Activated CD4-positive, alpha-beta memory T cell treated with anti-CD3 and anti-CD28 coated beads for 36 hours (primary cell): Measurements from ENCODE around the gene IL34. TPM values are rescaled to one million over a fixed set of nuclear protein-coding genes. Genes with fewer than 3 reads are reported as not detected.
"Not testable (repeated sequence)": the region's sequence is repeated elsewhere in the genome, so short reads cannot be mapped to it uniquely, and the experiment has no call there.

ENCODE experiments used
- CTCF ChIA-PET: fragments of 350-600 bp; sonication (Branson Sonifier 250); formaldehyde crosslinking; loops from one replicate; lab custom pipeline; 2021; ENCODE audit warnings: antibody characterized with exemption, inconsistent platforms; lab: Charles Lee
- POLR2A ChIA-PET: fragments of 350-600 bp; sonication (Branson Sonifier 250); formaldehyde crosslinking; loops from one replicate; lab custom pipeline; 2021; ENCODE audit warnings: antibody characterized with exemption; lab: Charles Lee
- DNase-seq: peaks from one replicate; pipeline ENCODE4 v3.0.0-alpha.2; 2020
- H3K27ac Mint-ChIP-seq: one replicate; pipeline ENCODE4 v1.8.0; 2021; ENCODE audit warnings: mixed read lengths
- H3K27me3 Mint-ChIP-seq: one replicate; pipeline ENCODE4 v1.8.0; 2021; ENCODE audit warnings: mixed read lengths
- H3K36me3 Mint-ChIP-seq: one replicate; pipeline ENCODE4 v1.8.0; 2021; ENCODE audit warnings: mixed read lengths
- H3K4me1 Mint-ChIP-seq: one replicate; pipeline ENCODE4 v1.8.0; 2021; ENCODE audit warnings: low read depth, mixed read lengths
- H3K4me3 Mint-ChIP-seq: one replicate; pipeline ENCODE4 v1.8.0; 2021; ENCODE audit warnings: mild to moderate bottlenecking, mixed read lengths
- H3K9me3 Mint-ChIP-seq: one replicate; pipeline ENCODE4 v1.8.0; 2021; ENCODE audit warnings: mixed read lengths
- intact Hi-C: fragments of 100-400 bp; cut with micrococcal nuclease; formaldehyde crosslinking; loops from one replicate; pipeline ENCODE4 v1.15.1; 2023
- total RNA-seq, 2 experiments: library from RNA; stranded (reverse); gene quantifications; one replicate each; pipeline ENCODE4 v1.2.3, GENCODE V29; 2021

Gene IL34
- total RNA-seq, 2 experiments from 2014 or later, result not detected

- H3K4me3 Mint-ChIP-seq, result no peak overlapping the region
- POLR2A ChIA-PET, result no interaction called here
- DNase-seq, result no peak
- no peaks in the 10 kb centered on the region for H3K36me3 Mint-ChIP-seq
- H3K27me3 Mint-ChIP-seq, result no peaks in the 10 kb centered on the region
- no peaks in the 10 kb centered on the region for H3K9me3 Mint-ChIP-seq
- intact Hi-C loops, result no loop called here
- no peaks in the 10 kb centered on the region for H3K4me1 Mint-ChIP-seq
- H3K27ac Mint-ChIP-seq, result no peak overlapping the region
- CTCF ChIA-PET, result interaction anchor here (1.1 kb wide), 1 partner anchor 9 kb away, joined by 4 read pairs; no protein-coding TSS in a partner anchor
Observed at GRCh38 chr16:70662991-70663523, 16.7 kb downstream of the IL34 start.

GRCh38 chr16:70663524-70664324, 17.4 kb downstream of the IL34 start:
- no peak overlapping the region for H3K27ac Mint-ChIP-seq
- no peaks in the 10 kb centered on the region for H3K27me3 Mint-ChIP-seq
- H3K4me1 Mint-ChIP-seq, result no peaks in the 10 kb centered on the region
- no peak for DNase-seq
- no peak overlapping the region for H3K4me3 Mint-ChIP-seq
- POLR2A ChIA-PET, result no interaction called here
- intact Hi-C loops, result no loop called here
- CTCF ChIA-PET, result no interaction called here
- H3K9me3 Mint-ChIP-seq, result no peaks in the 10 kb centered on the region
- no peaks in the 10 kb centered on the region for H3K36me3 Mint-ChIP-seq

GRCh38 chr16:70664325-70665112, 18.2 kb downstream of the IL34 start:
- Mint-ChIP-seq H3K27me3 (no peaks in the 10 kb centered on the region), H3K36me3 (no peaks in the 10 kb centered on the region), H3K9me3 (no peaks in the 10 kb centered on the region), H3K27ac (no peak overlapping the region), H3K4me3 (no peak overlapping the region), H3K4me1 (no peaks in the 10 kb centered on the region)
- intact Hi-C loops, result no loop called here
- POLR2A ChIA-PET, result no interaction called here
- DNase-seq, result no peak
- CTCF ChIA-PET, result no interaction called here

- H3K9me3 Mint-ChIP-seq, result no peaks in the 10 kb centered on the region
- no peaks in the 10 kb centered on the region for H3K4me1 Mint-ChIP-seq
- H3K4me3 Mint-ChIP-seq, result no peak overlapping the region
- DNase-seq, result no peak
- CTCF ChIA-PET, result interaction anchor here (1.8 kb wide), 1 partner anchor 10 kb away, joined by 4 read pairs; no protein-coding TSS in a partner anchor
- POLR2A ChIA-PET, result no interaction called here
- no peak overlapping the region for H3K27ac Mint-ChIP-seq
- H3K36me3 Mint-ChIP-seq, result no peaks in the 10 kb centered on the region
- H3K27me3 Mint-ChIP-seq, result no peaks in the 10 kb centered on the region
- intact Hi-C loops, result no loop called here
Observed at GRCh38 chr16:70665113-70665694, 18.8 kb downstream of the IL34 start.

GRCh38 chr16:70665806-70666735, 19.7 kb downstream of the IL34 start:
- no peak overlapping the region for H3K27ac Mint-ChIP-seq
- H3K9me3 Mint-ChIP-seq, result no peaks in the 10 kb centered on the region
- intact Hi-C loops, result no loop called here
- H3K4me1 Mint-ChIP-seq, result no peaks in the 10 kb centered on the region
- H3K4me3 Mint-ChIP-seq, result no peak overlapping the region
- ChIA-PET POLR2A (no interaction called here), CTCF (interaction anchor here (1.4 to 1.8 kb wide), 2 partner anchors 11 to 13 kb away, joined by 3 to 4 read pairs; no protein-coding TSS in a partner anchor)
- H3K36me3 Mint-ChIP-seq, result no peaks in the 10 kb centered on the region
- no peaks in the 10 kb centered on the region for H3K27me3 Mint-ChIP-seq
- DNase-seq, result no peak

GRCh38 chr16:70670175-70670574, 23.8 kb downstream of the IL34 start:
- DNase-seq, result no peak
- H3K4me3 Mint-ChIP-seq, result no peak overlapping the region
- no peak overlapping the region for H3K27ac Mint-ChIP-seq
- ChIA-PET CTCF (no interaction called here), POLR2A (no interaction called here)
- intact Hi-C loops, result no loop called here
- H3K36me3 Mint-ChIP-seq, result no peaks in the 10 kb centered on the region
- no peaks in the 10 kb centered on the region for H3K4me1 Mint-ChIP-seq
- H3K27me3 Mint-ChIP-seq, result no peaks in the 10 kb centered on the region
- no peaks in the 10 kb centered on the region for H3K9me3 Mint-ChIP-seq

GRCh38 chr16:70670938-70671337, 24.6 kb downstream of the IL34 start:
- intact Hi-C loops, CTCF ChIA-PET, H3K36me3 Mint-ChIP-seq, DNase-seq, H3K9me3 Mint-ChIP-seq, H3K4me1 Mint-ChIP-seq, H3K27me3 Mint-ChIP-seq, POLR2A ChIA-PET, H3K4me3 Mint-ChIP-seq, H3K27ac Mint-ChIP-seq: not testable (repeated sequence)

GRCh38 chr16:70674221-70675014, 28.1 kb downstream of the IL34 start:
- ChIA-PET CTCF (no interaction called here), POLR2A (no interaction called here)
- DNase-seq, result no peak
- no peak overlapping the region for H3K27ac Mint-ChIP-seq
- H3K36me3 Mint-ChIP-seq, result no peaks in the 10 kb centered on the region
- no peaks in the 10 kb centered on the region for H3K4me1 Mint-ChIP-seq
- intact Hi-C loops, result loop anchor here (5.0 kb wide), 1 partner anchor 688 kb away; no protein-coding TSS in a partner anchor
- H3K9me3 Mint-ChIP-seq, result no peaks in the 10 kb centered on the region
- H3K27me3 Mint-ChIP-seq, result no peaks in the 10 kb centered on the region
- no peak overlapping the region for H3K4me3 Mint-ChIP-seq

- POLR2A ChIA-PET, result no interaction called here
- no peaks in the 10 kb centered on the region for H3K36me3 Mint-ChIP-seq
Observed at GRCh38 chr16:70675851-70676513, 29.6 kb downstream of the IL34 start.

GRCh38 chr16:70676675-70677498, 30.5 kb downstream of the IL34 start:
- H3K4me1 Mint-ChIP-seq, result no peaks in the 10 kb centered on the region
- ChIA-PET POLR2A (no interaction called here), CTCF (no interaction called here)
- H3K4me3 Mint-ChIP-seq, result no peak overlapping the region
- H3K27me3 Mint-ChIP-seq, result no peaks in the 10 kb centered on the region
- no peak overlapping the region for H3K27ac Mint-ChIP-seq
- DNase-seq, result no peak
- H3K36me3 Mint-ChIP-seq, result no peaks in the 10 kb centered on the region
- intact Hi-C loops, result loop anchor here (5.0 kb wide), 1 partner anchor 685 kb away; no protein-coding TSS in a partner anchor
- no peaks in the 10 kb centered on the region for H3K9me3 Mint-ChIP-seq

More at GRCh38 chr16:70675851-70676513, 29.6 kb downstream of the IL34 start:
- no peak overlapping the region for H3K27ac Mint-ChIP-seq
- intact Hi-C loops, result loop anchor here (5.0 kb wide), 1 partner anchor 686 kb away; no protein-coding TSS in a partner anchor
- CTCF ChIA-PET, result no interaction called here
- no peaks in the 10 kb centered on the region for H3K4me1 Mint-ChIP-seq
- no peak overlapping the region for H3K4me3 Mint-ChIP-seq
- H3K9me3 Mint-ChIP-seq, result no peaks in the 10 kb centered on the region
- no peak for DNase-seq
- H3K27me3 Mint-ChIP-seq, result no peaks in the 10 kb centered on the region
